Parathyroid adenoma (tissue), 2 donors: ENCODE results near the gene METTL1.
A peak's percentile ranks its signal among the peaks of the same experiment; 100 is the strongest.

Experiments used
- H2AFZ ChIP-seq: fragments of 300-600 bp; sonication (generic); one replicate; pipeline ENCODE4 v1.7.0; 2017; ENCODE audit warnings: antibody characterized with exemption, mild to moderate bottlenecking
- H3K27ac ChIP-seq: fragments of 300-600 bp; sonication (generic); one replicate; pipeline ENCODE4 v1.7.0; 2017
- H3K27me3 ChIP-seq: fragments of 300-600 bp; sonication (generic); one replicate; pipeline ENCODE4 v1.7.0; 2017; ENCODE audit warnings: low read length; ENCODE audit not compliant: control insufficient read depth, insufficient read depth
- H3K36me3 ChIP-seq: fragments of 300-600 bp; sonication (generic); one replicate; pipeline ENCODE4 v1.7.0; 2017; ENCODE audit warnings: low read length; ENCODE audit not compliant: control insufficient read depth, insufficient read depth
- H3K4me1 ChIP-seq: fragments of 300-600 bp; sonication (generic); one replicate; pipeline ENCODE4 v1.7.0; 2017; ENCODE audit warnings: control low read depth
- H3K4me2 ChIP-seq: fragments of 300-600 bp; sonication (generic); one replicate; pipeline ENCODE4 v1.7.0; 2017; ENCODE audit warnings: low read length
- H3K4me3 ChIP-seq: fragments of 300-600 bp; sonication (generic); one replicate; pipeline ENCODE4 v1.7.0; 2017; ENCODE audit warnings: low read depth, low read length
- H3K79me2 ChIP-seq: fragments of 300-600 bp; sonication (generic); one replicate; pipeline ENCODE4 v1.7.0; 2017; ENCODE audit warnings: control low read depth
- H3K9ac ChIP-seq: fragments of 300-600 bp; sonication (generic); one replicate; pipeline ENCODE4 v1.7.0; 2017; ENCODE audit warnings: mild to moderate bottlenecking
- H3K9me3 ChIP-seq: fragments of 300-600 bp; sonication (generic); one replicate; pipeline ENCODE4 v1.7.0; 2017; ENCODE audit warnings: low read length; ENCODE audit not compliant: control insufficient read depth
- TF ChIP-seq, protein P1 (sequence below): fragments of 300-600 bp; sonication (generic); IDR thresholded peaks from one replicate; pipeline ENCODE4 v1.7.0; 2017; ENCODE audit warnings: antibody characterized with exemption, mild to moderate bottlenecking
- donor health status: primary hyperparathyroidism.

Gene METTL1

DNA sequence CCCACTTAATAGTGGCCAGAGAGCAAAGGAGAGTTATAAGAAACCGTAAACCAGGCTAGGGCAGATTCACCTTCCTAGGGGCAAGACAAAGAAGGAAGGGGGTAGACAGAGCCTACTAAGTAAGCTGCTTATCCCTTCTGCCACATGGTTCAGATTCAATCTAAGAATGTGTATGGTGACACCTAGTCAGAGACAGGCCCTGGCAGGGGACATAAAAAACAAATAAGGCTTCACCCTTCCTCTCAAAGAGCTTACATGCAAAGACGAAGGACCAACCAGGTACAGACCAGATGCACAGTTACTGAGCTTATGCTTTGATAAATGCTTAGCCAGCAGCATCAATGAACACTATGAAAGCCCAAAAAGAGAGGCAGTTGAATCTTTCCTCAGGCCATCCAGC lies 9.4 kb downstream of the METTL1 start:
- Histone ChIP-seq H3K27ac (no peak overlapping the region), H3K4me3 (no peak overlapping the region), H3K9me3 (no peaks in the 10 kb centered on the region), H3K36me3 (no peaks in the 10 kb centered on the region), H3K27me3 (no peaks in the 10 kb centered on the region), H3K4me2 (no peak overlapping the region), H2AFZ (no peak overlapping the region), H3K4me1 (peaks cover 9% of the 10 kb centered on the region), H3K79me2 (no peaks in the 10 kb centered on the region), H3K9ac (no peak overlapping the region)
- TF ChIP-seq, protein P1, sequence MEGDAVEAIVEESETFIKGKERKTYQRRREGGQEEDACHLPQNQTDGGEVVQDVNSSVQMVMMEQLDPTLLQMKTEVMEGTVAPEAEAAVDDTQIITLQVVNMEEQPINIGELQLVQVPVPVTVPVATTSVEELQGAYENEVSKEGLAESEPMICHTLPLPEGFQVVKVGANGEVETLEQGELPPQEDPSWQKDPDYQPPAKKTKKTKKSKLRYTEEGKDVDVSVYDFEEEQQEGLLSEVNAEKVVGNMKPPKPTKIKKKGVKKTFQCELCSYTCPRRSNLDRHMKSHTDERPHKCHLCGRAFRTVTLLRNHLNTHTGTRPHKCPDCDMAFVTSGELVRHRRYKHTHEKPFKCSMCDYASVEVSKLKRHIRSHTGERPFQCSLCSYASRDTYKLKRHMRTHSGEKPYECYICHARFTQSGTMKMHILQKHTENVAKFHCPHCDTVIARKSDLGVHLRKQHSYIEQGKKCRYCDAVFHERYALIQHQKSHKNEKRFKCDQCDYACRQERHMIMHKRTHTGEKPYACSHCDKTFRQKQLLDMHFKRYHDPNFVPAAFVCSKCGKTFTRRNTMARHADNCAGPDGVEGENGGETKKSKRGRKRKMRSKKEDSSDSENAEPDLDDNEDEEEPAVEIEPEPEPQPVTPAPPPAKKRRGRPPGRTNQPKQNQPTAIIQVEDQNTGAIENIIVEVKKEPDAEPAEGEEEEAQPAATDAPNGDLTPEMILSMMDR: no peak

GRCh38 chr12:57761391-57761998 lies 10.4 kb downstream of the METTL1 start:
- no peaks in the 10 kb centered on the region for H3K27me3 ChIP-seq
- TF ChIP-seq, protein P1: no peak
- no peak overlapping the region for H3K27ac ChIP-seq
- no peaks in the 10 kb centered on the region for H3K36me3 ChIP-seq
- H3K9ac ChIP-seq: no peak overlapping the region
- H3K4me1 ChIP-seq: peaks cover 9% of the 10 kb centered on the region
- H3K79me2 ChIP-seq: peaks cover 3% of the 10 kb centered on the region
- H3K4me2 ChIP-seq: no peak overlapping the region
- no peak overlapping the region for H2AFZ ChIP-seq
- no peaks in the 10 kb centered on the region for H3K9me3 ChIP-seq
- no peak overlapping the region for H3K4me3 ChIP-seq

DNA sequence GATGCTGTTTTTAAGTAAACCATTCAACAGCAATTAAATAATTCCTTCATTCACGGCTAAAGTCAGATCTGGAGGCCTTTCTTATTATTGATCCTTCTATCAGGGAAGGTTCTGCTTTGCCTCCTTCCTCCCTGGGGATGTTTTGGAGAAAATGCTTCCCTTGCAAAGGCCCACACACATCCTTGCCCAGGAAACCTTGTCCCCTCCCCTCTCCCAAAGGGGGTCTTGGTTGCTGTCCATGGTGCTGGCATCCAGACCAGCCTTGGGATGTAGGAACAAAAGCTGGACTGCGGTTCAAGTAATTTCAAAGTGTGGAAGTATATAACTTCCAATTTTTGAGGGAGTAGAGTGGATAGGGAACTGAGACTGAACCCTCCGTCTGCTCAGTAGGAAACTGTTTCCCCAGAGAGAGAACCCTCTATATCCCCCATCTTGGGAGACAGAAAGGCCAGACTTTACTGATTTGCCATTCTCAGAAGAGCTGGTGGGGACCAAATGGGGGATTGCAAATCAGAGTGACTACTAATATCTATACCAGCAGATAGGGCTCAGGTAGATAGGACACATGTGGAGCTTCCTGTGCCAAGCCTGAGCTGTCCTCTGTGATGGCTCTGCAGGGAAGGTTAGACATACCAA lies 11.4 kb downstream of the METTL1 start:
- Histone ChIP-seq H2AFZ (no peak overlapping the region), H3K4me2 (no peak overlapping the region), H3K9ac (no peak overlapping the region), H3K79me2 (peaks cover 5% of the 10 kb centered on the region), H3K36me3 (no peaks in the 10 kb centered on the region), H3K4me1 (peaks cover 7% of the 10 kb centered on the region), H3K27ac (no peak overlapping the region), H3K27me3 (no peaks in the 10 kb centered on the region), H3K4me3 (no peak overlapping the region), H3K9me3 (no peaks in the 10 kb centered on the region)
- TF ChIP-seq, protein P1: no peak

- H2AFZ ChIP-seq: no peak overlapping the region
- peaks cover 5% of the 10 kb centered on the region for H3K79me2 ChIP-seq
- TF ChIP-seq, protein P1: peak; percentile 29
- no peak overlapping the region for H3K9ac ChIP-seq
- no peak overlapping the region for H3K27ac ChIP-seq
- H3K4me3 ChIP-seq: no peak overlapping the region
- H3K4me1 ChIP-seq: no peaks in the 10 kb centered on the region
- H3K36me3 ChIP-seq: no peaks in the 10 kb centered on the region
- no peaks in the 10 kb centered on the region for H3K9me3 ChIP-seq
- no peak overlapping the region for H3K4me2 ChIP-seq
- no peaks in the 10 kb centered on the region for H3K27me3 ChIP-seq
Measured at GRCh38 chr12:57759360-57759980, 12.4 kb downstream of the METTL1 start.
